Breast epithelium (tissue), 4 donors: Measurements from ENCODE around the gene CDH13. TPM values are rescaled to one million over a fixed set of nuclear protein-coding genes. Genes with fewer than 3 reads are reported as not detected.

Experiments used
- DNase-seq, 2 donors: peaks; one replicate each; pipeline ENCODE4 v3.0.0-alpha.2; 2019; ENCODE audit warnings: low spot score in 2 of 2
- H3K27ac ChIP-seq, 2 donors: fragments of 200-600 bp; sonication (generic) in 1 of 2; one replicate each; pipeline ENCODE4 v1.5.1; 2016 to 2019; ENCODE audit warnings: mild to moderate bottlenecking in 1 of 2
- H3K27me3 ChIP-seq, 2 donors: fragments of 200-600 bp; sonication (generic) in 1 of 2; one replicate each; pipeline versions ENCODE4 v1.5.1 to v1.6.0; 2017 to 2019; ENCODE audit warnings: control low read depth in 1 of 2, mild to moderate bottlenecking in 1 of 2
- H3K36me3 ChIP-seq: fragments of 200-600 bp; one replicate; pipeline ENCODE4 v1.5.1; 2019
- H3K4me1 ChIP-seq, 2 donors: fragments of 200-600 bp; sonication (generic); one replicate each; pipeline ENCODE4 v1.5.1; 2016 to 2019; ENCODE audit warnings: control low read depth in 1 of 2
- H3K4me3 ChIP-seq, 3 donors: fragments of 200-600 bp; sonication (generic); 1 replicate in 2 of 3; 2 replicates in 1 of 3; pipeline ENCODE4 v1.5.1; 2016 to 2019; ENCODE audit warnings: mild to moderate bottlenecking in 3 of 3, moderate library complexity in 2 of 3
- H3K9me3 ChIP-seq, 2 donors: fragments of 200-600 bp; sonication (generic) in 1 of 2; one replicate each; pipeline ENCODE4 v1.5.1; 2016 to 2019; ENCODE audit warnings: control low read depth in 1 of 2
- POLR2A ChIP-seq: fragments of 450-650 bp; IDR thresholded peaks from one replicate; pipeline ENCODE4 v1.6.1; 2016; ENCODE audit warnings: antibody characterized with exemption, mild to moderate bottlenecking, moderate library complexity
- POLR2AphosphoS5 ChIP-seq, 3 donors: sonication (generic); formaldehyde crosslinking; IDR thresholded peaks; one replicate each; pipeline ENCODE4 v1.6.1; 2017; ENCODE audit warnings: antibody characterized with exemption in 3 of 3
- intact Hi-C: fragments of 100-400 bp; cut with DNase I; formaldehyde crosslinking; loops from one replicate; pipeline ENCODE4 v1.15.1; 2023; ENCODE audit warnings: low total_unique reads
- total RNA-seq, 3 donors: library from RNA; depleted of rRNA; stranded (reverse); fragments of >200 nt; gene quantifications; one replicate each; pipeline ENCODE4 v1.1.0, GENCODE V29; 2016
- TF ChIP-seq, protein P1 (sequence below), 3 donors: fragments of 450-650 bp; IDR thresholded peaks; one replicate each; pipeline ENCODE4 v1.5.1; 2016 to 2017; ENCODE audit warnings: antibody characterized with exemption in 3 of 3, mild to moderate bottlenecking in 3 of 3, moderate library complexity in 3 of 3

CDH13 gene
- total RNA-seq, 3 donors from 2014 or later = 6.0 to 13.1 (median 11.5) TPM

GRCh38 chr16:83772806-83773205 lies 1146.0 kb downstream of the CDH13 start:
- TF ChIP-seq, protein P1, sequence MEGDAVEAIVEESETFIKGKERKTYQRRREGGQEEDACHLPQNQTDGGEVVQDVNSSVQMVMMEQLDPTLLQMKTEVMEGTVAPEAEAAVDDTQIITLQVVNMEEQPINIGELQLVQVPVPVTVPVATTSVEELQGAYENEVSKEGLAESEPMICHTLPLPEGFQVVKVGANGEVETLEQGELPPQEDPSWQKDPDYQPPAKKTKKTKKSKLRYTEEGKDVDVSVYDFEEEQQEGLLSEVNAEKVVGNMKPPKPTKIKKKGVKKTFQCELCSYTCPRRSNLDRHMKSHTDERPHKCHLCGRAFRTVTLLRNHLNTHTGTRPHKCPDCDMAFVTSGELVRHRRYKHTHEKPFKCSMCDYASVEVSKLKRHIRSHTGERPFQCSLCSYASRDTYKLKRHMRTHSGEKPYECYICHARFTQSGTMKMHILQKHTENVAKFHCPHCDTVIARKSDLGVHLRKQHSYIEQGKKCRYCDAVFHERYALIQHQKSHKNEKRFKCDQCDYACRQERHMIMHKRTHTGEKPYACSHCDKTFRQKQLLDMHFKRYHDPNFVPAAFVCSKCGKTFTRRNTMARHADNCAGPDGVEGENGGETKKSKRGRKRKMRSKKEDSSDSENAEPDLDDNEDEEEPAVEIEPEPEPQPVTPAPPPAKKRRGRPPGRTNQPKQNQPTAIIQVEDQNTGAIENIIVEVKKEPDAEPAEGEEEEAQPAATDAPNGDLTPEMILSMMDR (IDR thresholded peaks at IDR 0.05) = no peak
- TF ChIP-seq POLR2A (no peak), POLR2AphosphoS5 (IDR thresholded peaks at IDR 0.05) (no peak)

DNA sequence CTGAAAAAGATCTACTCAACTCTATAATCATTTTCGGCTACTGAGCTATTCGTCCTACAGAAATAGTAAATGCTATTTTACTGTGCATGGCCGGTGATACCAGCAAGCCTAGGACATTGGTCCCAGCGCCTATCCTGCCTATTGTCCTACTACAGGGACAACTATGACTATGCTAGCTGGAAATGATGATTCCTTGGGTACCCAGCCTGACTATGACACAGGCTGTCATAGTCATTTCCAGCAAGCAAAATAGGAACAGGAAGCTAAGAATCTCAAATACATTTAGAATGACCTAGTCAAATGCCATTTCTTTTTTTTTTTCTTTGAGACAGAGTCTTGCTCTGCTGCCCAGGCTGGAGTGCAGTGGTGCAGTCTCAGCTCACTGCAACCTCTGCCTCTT lies 1147.3 kb downstream of the CDH13 start:
- H3K27me3 ChIP-seq = no peaks in the 10 kb centered on the region
- no peak for TF ChIP-seq POLR2AphosphoS5 (IDR thresholded peaks at IDR 0.05)
- no peak for TF ChIP-seq POLR2A
- TF ChIP-seq, protein P1 (IDR thresholded peaks at IDR 0.05) = no peak
- no peak for DNase-seq
- intact Hi-C loops = no loop called here
- no peaks in the 10 kb centered on the region for H3K36me3 ChIP-seq
- no peak overlapping the region for H3K4me3 ChIP-seq
- H3K4me1 ChIP-seq = no peaks in the 10 kb centered on the region
- no peaks in the 10 kb centered on the region for H3K9me3 ChIP-seq
- no peak overlapping the region for H3K27ac ChIP-seq

More at GRCh38 chr16:83772806-83773205, 1146.0 kb downstream of the CDH13 start:
- no peak overlapping the region for H3K4me3 ChIP-seq
- no peaks in the 10 kb centered on the region for H3K9me3 ChIP-seq
- DNase-seq = no peak
- intact Hi-C loops = no loop called here
- H3K4me1 ChIP-seq = no peaks in the 10 kb centered on the region
- no peak overlapping the region for H3K27ac ChIP-seq
- H3K27me3 ChIP-seq = no peaks in the 10 kb centered on the region
- H3K36me3 ChIP-seq = no peaks in the 10 kb centered on the region

DNA sequence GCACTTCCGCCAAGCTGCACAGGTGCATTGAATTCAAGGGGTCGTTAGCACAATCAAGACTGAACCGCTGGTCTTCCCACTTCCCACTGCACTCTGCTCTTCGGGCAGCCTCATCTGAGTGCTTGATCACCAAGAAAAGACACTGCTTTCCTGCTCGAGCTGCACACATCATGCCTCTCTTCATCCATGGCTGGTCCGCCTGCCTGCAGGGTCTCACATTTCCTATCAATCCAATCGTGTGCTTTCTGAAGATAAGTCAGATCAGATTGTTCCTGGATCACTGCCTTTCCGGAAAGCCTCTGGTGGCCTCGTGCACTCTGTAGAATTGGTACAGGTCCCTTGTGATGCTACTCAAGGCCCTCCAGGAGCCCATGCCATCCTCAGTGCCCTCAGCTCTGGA lies 1150.2 kb downstream of the CDH13 start:
- no peak overlapping the region for H3K27ac ChIP-seq
- TF ChIP-seq, protein P1 (IDR thresholded peaks at IDR 0.05) = no peak
- TF ChIP-seq POLR2AphosphoS5 (IDR thresholded peaks at IDR 0.05) = no peak
- TF ChIP-seq POLR2A = no peak
- H3K27me3 ChIP-seq = no peaks in the 10 kb centered on the region
- no peaks in the 10 kb centered on the region for H3K9me3 ChIP-seq
- H3K4me3 ChIP-seq = no peak overlapping the region
- H3K36me3 ChIP-seq = no peaks in the 10 kb centered on the region
- no peak for DNase-seq
- intact Hi-C loops = no loop called here
- H3K4me1 ChIP-seq = no peaks in the 10 kb centered on the region

DNA sequence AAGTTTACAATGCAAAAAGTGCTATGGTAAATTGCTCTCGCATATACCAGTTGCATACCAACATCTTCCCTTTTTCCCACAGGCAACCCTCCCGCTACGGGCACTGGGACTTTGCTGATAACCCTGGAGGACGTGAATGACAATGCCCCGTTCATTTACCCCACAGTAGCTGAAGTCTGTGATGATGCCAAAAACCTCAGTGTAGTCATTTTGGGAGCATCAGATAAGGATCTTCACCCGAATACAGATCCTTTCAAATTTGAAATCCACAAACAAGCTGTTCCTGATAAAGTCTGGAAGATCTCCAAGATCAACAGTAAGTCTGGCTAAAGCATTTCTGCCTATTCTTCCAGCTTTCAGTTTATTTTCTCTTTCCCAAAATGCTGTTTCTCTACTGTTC lies 1153.1 kb downstream of the CDH13 start:
- DNase-seq = no peak
- Histone ChIP-seq H3K4me3 (peak overlapping the region in 1 of 3 donors; percentile 28), H3K4me1 (no peaks in the 10 kb centered on the region), H3K27me3 (no peaks in the 10 kb centered on the region), H3K27ac (no peak overlapping the region), H3K36me3 (no peaks in the 10 kb centered on the region), H3K9me3 (no peaks in the 10 kb centered on the region)
- intact Hi-C loops = no loop called here
- TF ChIP-seq POLR2A (no peak), POLR2AphosphoS5 (IDR thresholded peaks at IDR 0.05) (no peak)
- TF ChIP-seq, protein P1 (IDR thresholded peaks at IDR 0.05) = no peak

DNA sequence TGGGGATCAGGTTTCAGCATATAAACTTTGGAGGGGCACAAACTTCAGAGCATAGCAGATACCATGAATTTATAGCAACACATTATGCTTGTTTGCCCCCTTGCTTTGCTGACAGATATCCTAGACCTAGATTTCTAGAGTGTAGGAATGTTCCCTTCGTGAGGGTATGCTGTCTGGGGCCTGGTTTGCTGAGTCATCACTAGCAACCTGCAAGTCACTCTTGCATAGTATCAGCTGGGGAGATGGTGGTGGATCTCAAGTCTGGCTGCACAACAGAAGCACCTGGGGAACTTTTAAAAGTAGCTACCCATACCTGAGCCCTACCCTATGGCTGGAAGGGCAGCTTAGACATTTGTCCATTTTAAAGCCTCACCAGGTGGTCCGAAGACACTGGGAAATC lies 1158.7 kb downstream of the CDH13 start:
- intact Hi-C loops = no loop called here
- no peaks in the 10 kb centered on the region for H3K36me3 ChIP-seq
- no peaks in the 10 kb centered on the region for H3K9me3 ChIP-seq
- no peak overlapping the region for H3K27ac ChIP-seq
- H3K27me3 ChIP-seq = no peaks in the 10 kb centered on the region
- no peak overlapping the region for H3K4me3 ChIP-seq
- DNase-seq = no peak
- H3K4me1 ChIP-seq = no peaks in the 10 kb centered on the region
- TF ChIP-seq POLR2A (no peak), POLR2AphosphoS5 (IDR thresholded peaks at IDR 0.05) (no peak)
- TF ChIP-seq, protein P1 (IDR thresholded peaks at IDR 0.05) = no peak
